Fibroblast of pulmonary artery (primary cell): ENCODE results near the gene SPEG.

Experiments
- DNase-seq: peaks from one replicate; pipeline ENCODE4 v3.0.0-alpha.2; 2010; ENCODE audit warnings: low read depth
- H3K4me3 ChIP-seq: replicated peaks from 2 replicates; pipeline ENCODE4 v1.5.1; 2011; ENCODE audit warnings: low read depth, mild to moderate bottlenecking, control low read depth, low read length, moderate library complexity
- CTCF ChIP-seq: IDR thresholded peaks from 2 replicates; pipeline ENCODE4 v1.5.1; 2011; ENCODE audit warnings: mild to moderate bottlenecking, control low read depth, low read length, inconsistent platforms; ENCODE audit errors: missing control alignments

The SPEG gene

GRCh38 chr2:219485201-219485580 lies 50.5 kb downstream of the SPEG start:
- no peak overlapping the region for H3K4me3 ChIP-seq
- no peak for TF ChIP-seq CTCF
- DNase-seq: no peak

- DNase-seq: no peak
- H3K4me3 ChIP-seq: no peak overlapping the region
- no peak for TF ChIP-seq CTCF
Measured at GRCh38 chr2:219486380-219486959, 51.8 kb downstream of the SPEG start.

- DNase-seq: no peak
- no peak for TF ChIP-seq CTCF
- H3K4me3 ChIP-seq: no peak overlapping the region
Measured at GRCh38 chr2:219488149-219488843, 53.7 kb downstream of the SPEG start.

GRCh38 chr2:219488844-219489194 lies 54.2 kb downstream of the SPEG start:
- no peak for DNase-seq
- H3K4me3 ChIP-seq: no peak overlapping the region
- TF ChIP-seq CTCF: no peak

- DNase-seq: no peak
- no peak overlapping the region for H3K4me3 ChIP-seq
- no peak for TF ChIP-seq CTCF
Measured at GRCh38 chr2:219489315-219489714, 54.7 kb downstream of the SPEG start.

GRCh38 chr2:219490186-219490585 lies 55.5 kb downstream of the SPEG start:
- DNase-seq: no peak
- TF ChIP-seq CTCF: peak; percentile 2
- no peak overlapping the region for H3K4me3 ChIP-seq

GRCh38 chr2:219490600-219491130 lies 56.0 kb downstream of the SPEG start:
- DNase-seq: no peak
- TF ChIP-seq CTCF: no peak
- H3K4me3 ChIP-seq: no peak overlapping the region
